ENCODE results near the gene SHC2. TPM values are rescaled to one million over a fixed set of nuclear protein-coding genes. Genes with fewer than 3 reads are reported as not detected.

SHC2 gene
- total and polyA plus RNA-seq, 2 of the 13 experiments (the other 11 are each of a cell fraction or from before 2014, with no cell fraction given): 9.0 to 18.3 TPM

DNA sequence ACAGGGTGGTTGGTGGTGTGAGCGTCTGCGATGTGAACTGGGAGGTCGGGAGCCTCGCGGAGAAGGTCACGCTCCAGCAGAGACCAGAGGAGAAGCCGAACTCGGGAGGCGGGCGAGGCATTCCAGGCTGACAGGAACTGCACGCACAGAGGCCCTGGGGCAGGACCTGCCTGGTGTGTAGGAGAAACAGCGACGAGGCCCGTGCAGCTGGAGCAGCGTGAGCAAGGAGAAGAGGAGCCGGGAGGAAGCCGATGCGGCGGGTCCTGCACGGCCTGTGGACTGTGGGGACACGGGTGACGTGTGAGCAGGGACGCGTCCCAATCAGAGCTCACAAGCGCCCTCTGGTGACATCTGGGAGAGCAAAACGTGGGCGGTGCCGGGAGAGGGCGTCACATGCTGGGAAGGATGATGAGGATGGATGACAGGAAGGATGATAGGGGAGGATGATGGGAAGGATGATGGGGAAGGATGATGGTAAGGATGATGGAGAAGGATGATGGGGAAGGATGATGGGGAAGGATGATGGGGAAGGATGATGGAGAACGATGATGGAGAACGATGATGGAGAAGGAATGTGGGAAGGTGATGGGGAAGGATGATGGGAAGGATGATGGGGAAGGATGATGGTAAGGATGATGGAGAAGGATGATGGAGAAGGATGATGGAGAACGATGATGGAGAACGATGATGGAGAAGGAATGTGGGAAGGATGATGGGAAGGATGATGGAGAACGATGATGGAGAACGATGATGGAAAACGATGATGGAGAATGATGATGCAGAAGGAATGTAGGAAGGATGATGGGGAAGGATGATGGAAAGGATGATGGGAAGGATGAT is 19.4 kb upstream of the SHC2 start (continued):
- TF ChIP-seq RXRB (CRISPR knock-in tag; IDR thresholded peaks at IDR 0.05; ENCODE audit: borderline replicate concordance): 0 out of 2 replicates have a peak, but pooled peaks have one; percentile 23
- peak; percentile 63; the same call in 1 of the 2 replicates for TF ChIP-seq SP5 (CRISPR knock-in tag; IDR thresholded peaks at IDR 0.05; ENCODE audit: borderline replicate concordance, low read depth)
- TF ChIP-seq, protein P1, sequence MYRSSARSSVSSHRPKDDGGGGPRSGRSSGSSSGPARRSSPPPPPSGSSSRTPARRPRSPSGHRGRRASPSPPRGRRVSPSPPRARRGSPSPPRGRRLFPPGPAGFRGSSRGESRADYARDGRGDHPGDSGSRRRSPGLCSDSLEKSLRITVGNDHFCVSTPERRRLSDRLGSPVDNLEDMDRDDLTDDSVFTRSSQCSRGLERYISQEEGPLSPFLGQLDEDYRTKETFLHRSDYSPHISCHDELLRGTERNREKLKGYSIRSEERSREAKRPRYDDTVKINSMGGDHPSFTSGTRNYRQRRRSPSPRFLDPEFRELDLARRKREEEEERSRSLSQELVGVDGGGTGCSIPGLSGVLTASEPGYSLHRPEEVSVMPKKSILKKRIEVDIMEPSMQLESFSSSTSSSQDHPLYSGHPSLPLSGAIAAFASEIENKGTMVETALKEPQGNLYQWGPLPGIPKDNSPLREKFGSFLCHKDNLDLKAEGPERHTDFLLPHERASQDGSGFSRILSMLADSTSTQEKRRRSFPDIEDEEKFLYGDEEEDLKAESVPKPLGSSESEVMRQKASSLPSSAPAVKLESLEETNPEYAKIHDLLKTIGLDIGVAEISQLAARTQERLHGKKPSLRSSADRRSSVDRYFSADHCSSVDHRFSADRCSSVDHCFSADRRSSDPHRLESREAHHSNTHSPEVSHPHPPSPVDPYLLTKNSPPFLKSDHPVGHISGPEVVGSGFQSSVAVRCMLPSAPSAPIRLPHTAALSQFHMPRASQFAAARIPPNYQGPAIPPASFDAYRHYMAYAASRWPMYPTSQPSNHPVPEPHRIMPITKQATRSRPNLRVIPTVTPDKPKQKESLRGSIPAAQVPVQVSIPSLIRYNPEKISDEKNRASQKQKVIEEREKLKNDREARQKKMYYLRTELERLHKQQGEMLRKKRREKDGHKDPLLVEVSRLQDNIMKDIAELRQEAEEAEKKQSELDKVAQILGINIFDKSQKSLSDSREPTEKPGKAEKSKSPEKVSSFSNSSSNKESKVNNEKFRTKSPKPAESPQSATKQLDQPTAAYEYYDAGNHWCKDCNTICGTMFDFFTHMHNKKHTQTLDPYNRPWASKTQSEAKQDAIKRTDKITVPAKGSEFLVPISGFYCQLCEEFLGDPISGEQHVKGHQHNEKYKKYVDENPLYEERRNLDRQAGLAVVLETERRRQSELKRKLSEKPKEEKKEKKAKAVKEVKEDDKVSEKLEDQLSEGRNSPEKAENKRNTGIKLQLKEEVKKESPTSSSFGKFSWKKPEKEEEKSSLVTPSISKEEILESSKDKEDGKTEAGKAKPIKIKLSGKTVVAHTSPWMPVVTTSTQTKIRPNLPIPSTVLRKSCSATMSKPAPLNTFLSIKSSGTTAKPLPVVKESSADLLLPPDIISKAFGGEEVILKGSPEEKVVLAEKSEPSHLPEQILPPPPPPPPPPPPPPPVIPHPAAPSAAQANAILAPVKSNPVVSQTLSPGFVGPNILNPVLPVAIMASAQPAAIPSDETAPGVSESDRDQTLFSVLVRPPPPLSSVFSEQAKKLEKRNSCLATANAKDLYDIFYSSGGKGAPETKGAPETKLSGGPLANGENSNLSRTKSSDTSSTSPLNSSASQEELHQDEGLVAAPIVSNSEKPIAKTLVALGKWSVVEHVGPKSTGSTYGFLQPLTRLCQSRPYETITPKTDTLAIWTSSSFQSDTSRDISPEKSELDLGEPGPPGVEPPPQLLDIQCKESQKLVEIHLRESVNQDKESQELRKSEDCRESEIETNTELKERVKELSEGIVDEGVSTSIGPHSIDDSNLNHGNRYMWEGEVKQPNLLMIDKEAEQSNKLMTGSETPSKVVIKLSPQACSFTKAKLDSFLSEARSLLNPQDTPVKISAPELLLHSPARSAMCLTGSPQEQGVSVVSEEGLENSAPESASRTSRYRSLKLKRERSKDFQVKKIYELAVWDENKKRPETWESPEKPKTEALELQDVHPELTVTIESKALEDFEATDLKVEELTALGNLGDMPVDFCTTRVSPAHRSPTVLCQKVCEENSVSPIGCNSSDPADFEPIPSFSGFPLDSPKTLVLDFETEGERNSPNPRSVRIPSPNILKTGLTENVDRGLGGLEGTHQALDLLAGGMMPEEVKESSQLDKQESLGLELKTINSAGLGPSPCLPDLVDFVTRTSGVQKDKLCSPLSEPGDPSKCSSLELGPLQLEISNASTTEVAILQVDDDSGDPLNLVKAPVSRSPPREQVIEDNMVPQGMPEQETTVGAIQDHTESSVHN (CRISPR knock-in tag; IDR thresholded peaks at IDR 0.05): 0 out of 2 replicates have a peak, but pooled peaks have one; percentile 45
- 0 out of 2 replicates have a peak, but pooled peaks have one; percentile 21 for TF ChIP-seq MED1 (CRISPR knock-in tag; IDR thresholded peaks at IDR 0.05)
- TF ChIP-seq ZNF746 (CRISPR knock-in tag; IDR thresholded peaks at IDR 0.05): no peak
- TF ChIP-seq ZNF292 (CRISPR knock-in tag; IDR thresholded peaks at IDR 0.05; ENCODE audit: borderline replicate concordance, low read depth): no peak
- peak; percentile 23 for TF ChIP-seq HNRNPK (IDR thresholded peaks at IDR 0.05; ENCODE audit: low read depth, low read length, poor library complexity, severe bottlenecking)
- TF ChIP-seq, protein P2, sequence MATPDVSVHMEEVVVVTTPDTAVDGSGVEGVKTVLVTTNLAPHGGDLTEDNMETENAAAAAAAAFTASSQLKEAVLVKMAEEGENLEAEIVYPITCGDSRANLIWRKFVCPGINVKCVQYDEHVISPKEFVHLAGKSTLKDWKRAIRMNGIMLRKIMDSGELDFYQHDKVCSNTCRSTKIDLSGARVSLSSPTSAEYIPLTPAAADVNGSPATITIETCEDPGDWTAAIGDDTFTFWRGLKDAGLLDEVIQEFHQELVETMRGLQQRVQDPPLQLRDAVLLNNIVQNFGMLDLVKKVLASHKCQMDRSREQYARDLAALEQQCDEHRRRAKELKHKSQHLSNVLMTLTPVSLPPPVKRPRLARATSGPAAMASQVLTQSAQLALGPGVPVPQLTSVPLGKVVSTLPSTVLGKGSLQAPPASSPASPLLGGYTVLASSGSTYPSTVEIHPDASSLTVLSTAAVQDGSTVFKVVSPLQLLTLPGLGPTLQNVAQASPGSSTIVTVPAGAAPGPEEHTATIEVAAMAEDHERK (CRISPR knock-in tag; IDR thresholded peaks at IDR 0.05; ENCODE audit: low read depth): no peak
- TF ChIP-seq, protein P3, sequence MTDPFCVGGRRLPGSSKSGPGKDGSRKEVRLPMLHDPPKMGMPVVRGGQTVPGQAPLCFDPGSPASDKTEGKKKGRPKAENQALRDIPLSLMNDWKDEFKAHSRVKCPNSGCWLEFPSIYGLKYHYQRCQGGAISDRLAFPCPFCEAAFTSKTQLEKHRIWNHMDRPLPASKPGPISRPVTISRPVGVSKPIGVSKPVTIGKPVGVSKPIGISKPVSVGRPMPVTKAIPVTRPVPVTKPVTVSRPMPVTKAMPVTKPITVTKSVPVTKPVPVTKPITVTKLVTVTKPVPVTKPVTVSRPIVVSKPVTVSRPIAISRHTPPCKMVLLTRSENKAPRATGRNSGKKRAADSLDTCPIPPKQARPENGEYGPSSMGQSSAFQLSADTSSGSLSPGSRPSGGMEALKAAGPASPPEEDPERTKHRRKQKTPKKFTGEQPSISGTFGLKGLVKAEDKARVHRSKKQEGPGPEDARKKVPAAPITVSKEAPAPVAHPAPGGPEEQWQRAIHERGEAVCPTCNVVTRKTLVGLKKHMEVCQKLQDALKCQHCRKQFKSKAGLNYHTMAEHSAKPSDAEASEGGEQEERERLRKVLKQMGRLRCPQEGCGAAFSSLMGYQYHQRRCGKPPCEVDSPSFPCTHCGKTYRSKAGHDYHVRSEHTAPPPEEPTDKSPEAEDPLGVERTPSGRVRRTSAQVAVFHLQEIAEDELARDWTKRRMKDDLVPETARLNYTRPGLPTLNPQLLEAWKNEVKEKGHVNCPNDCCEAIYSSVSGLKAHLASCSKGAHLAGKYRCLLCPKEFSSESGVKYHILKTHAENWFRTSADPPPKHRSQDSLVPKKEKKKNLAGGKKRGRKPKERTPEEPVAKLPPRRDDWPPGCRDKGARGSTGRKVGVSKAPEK (CRISPR knock-in tag; IDR thresholded peaks at IDR 0.05; ENCODE audit: borderline replicate concordance): peak; percentile 99; the same call in 1 of the 2 replicates
- peak; percentile 37; the same call in 1 of the 2 replicates for TF ChIP-seq NR2C2 (CRISPR knock-in tag; IDR thresholded peaks at IDR 0.05; ENCODE audit: borderline replicate concordance)
- TF ChIP-seq, protein P4, sequence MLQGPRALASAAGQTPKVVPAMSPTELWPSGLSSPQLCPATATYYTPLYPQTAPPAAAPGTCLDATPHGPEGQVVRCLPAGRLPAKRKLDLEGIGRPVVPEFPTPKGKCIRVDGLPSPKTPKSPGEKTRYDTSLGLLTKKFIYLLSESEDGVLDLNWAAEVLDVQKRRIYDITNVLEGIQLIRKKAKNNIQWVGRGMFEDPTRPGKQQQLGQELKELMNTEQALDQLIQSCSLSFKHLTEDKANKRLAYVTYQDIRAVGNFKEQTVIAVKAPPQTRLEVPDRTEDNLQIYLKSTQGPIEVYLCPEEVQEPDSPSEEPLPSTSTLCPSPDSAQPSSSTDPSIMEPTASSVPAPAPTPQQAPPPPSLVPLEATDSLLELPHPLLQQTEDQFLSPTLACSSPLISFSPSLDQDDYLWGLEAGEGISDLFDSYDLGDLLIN (CRISPR knock-in tag; IDR thresholded peaks at IDR 0.05; ENCODE audit: borderline replicate concordance): 0 out of 2 replicates have a peak, but pooled peaks have one; percentile 42
- no peak for TF ChIP-seq ZNF7 (CRISPR knock-in tag; IDR thresholded peaks at IDR 0.05)
